ENCODE results near the gene NTNG1. TPM values are rescaled to one million over a fixed set of nuclear protein-coding genes. Genes with fewer than 3 reads are reported as not detected.

Gene NTNG1
- total RNA-seq, 4 donors from 2014 or later: 0.78 to 4.2 (median 2.4) TPM

DNA sequence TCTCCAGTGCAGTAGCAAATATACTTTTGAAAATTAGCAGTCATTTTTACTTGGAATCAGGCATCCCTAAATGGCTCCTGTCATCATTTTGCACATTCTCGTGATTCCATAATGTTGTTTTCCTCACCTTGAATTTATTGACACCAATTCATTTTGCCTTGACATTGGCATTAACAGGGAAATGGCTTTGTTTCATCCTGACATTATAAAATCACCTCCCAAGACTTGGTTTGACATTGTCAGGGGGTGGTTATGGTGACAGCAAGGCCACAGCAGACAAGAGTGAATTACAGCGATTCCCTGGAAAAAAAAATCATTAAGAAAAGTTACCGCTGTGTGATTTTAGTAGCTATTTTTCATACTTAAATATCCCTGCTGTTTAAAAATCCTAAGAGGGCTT lies 327.0 kb downstream of the NTNG1 start:
- TF ChIP-seq, protein P1, sequence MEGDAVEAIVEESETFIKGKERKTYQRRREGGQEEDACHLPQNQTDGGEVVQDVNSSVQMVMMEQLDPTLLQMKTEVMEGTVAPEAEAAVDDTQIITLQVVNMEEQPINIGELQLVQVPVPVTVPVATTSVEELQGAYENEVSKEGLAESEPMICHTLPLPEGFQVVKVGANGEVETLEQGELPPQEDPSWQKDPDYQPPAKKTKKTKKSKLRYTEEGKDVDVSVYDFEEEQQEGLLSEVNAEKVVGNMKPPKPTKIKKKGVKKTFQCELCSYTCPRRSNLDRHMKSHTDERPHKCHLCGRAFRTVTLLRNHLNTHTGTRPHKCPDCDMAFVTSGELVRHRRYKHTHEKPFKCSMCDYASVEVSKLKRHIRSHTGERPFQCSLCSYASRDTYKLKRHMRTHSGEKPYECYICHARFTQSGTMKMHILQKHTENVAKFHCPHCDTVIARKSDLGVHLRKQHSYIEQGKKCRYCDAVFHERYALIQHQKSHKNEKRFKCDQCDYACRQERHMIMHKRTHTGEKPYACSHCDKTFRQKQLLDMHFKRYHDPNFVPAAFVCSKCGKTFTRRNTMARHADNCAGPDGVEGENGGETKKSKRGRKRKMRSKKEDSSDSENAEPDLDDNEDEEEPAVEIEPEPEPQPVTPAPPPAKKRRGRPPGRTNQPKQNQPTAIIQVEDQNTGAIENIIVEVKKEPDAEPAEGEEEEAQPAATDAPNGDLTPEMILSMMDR (IDR thresholded peaks at IDR 0.05): no peak
- TF ChIP-seq EP300 (IDR thresholded peaks at IDR 0.05) (no peak), POLR2AphosphoS5 (IDR thresholded peaks at IDR 0.05) (no peak), POLR2A (IDR thresholded peaks at IDR 0.05; ENCODE audit: low read depth) (no peak)
- Histone ChIP-seq H3K27me3 (no peaks in the 10 kb centered on the region), H3K36me3 (no peaks in the 10 kb centered on the region), H3K27ac (replicated peaks in 1 of 4) (no peak overlapping the region), H3K4me1 (no peaks in the 10 kb centered on the region), H3K9me3 (no peaks in the 10 kb centered on the region), H3K4me3 (no peak overlapping the region)
- 67% methylated on average over 3 of the region's 3 CpGs for WGBS
- no peak for DNase-seq (ENCODE audit: extremely low spot score)
- intact Hi-C loops (cut with DNase I): no loop called here

- Histone ChIP-seq H3K4me3 (no peak overlapping the region), H3K9me3 (no peaks in the 10 kb centered on the region), H3K27me3 (no peaks in the 10 kb centered on the region), H3K36me3 (no peaks in the 10 kb centered on the region), H3K4me1 (no peaks in the 10 kb centered on the region), H3K27ac (replicated peaks in 1 of 4) (no peak overlapping the region)
- no peak for TF ChIP-seq EP300 (IDR thresholded peaks at IDR 0.05)
- 87% methylated on average over 2 of the region's 2 CpGs for WGBS
- DNase-seq (ENCODE audit: extremely low spot score): no peak
- intact Hi-C loops (cut with DNase I): no loop called here
Measured at GRCh38 chr1:107473065-107473464, 332.2 kb downstream of the NTNG1 start.

- WGBS: 53% methylated on average over 1 of the region's 1 CpG
- Histone ChIP-seq H3K36me3 (no peaks in the 10 kb centered on the region), H3K27ac (replicated peaks in 1 of 4) (no peak overlapping the region), H3K4me1 (peaks cover 0 to 2% (median 0%) of the 10 kb centered on the region in 4 donors), H3K27me3 (no peaks in the 10 kb centered on the region), H3K9me3 (no peaks in the 10 kb centered on the region), H3K4me3 (no peak overlapping the region)
- DNase-seq (ENCODE audit: extremely low spot score): no peak
- intact Hi-C loops (cut with DNase I): no loop called here
- TF ChIP-seq EP300 (IDR thresholded peaks at IDR 0.05): no peak
- TF ChIP-seq, protein P1 (IDR thresholded peaks at IDR 0.05): no peak
- no peak for TF ChIP-seq POLR2AphosphoS5 (IDR thresholded peaks at IDR 0.05)
- TF ChIP-seq POLR2A (IDR thresholded peaks at IDR 0.05; ENCODE audit: low read depth): no peak
Measured at GRCh38 chr1:107474877-107475612, 334.2 kb downstream of the NTNG1 start.

DNA sequence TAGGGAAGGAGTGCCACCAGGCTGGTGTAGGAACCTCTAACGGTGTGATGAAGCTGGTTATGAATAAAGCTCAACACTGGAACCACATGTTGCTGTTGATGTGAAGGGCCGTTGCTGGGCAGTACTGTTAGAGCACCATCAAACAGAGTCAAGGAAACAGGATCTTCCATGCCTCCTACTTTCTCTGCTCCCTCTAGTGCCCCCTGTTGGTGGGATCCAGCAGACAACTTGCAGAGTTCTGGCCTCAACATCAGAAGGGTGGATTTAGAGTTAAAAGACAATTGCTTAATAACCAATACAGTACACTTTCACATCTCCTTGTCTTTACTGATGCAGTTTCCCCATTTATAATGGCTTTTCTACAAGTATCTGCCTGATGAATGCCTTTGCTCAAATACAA lies 336.4 kb downstream of the NTNG1 start:
- no peaks in the 10 kb centered on the region for H3K36me3 ChIP-seq
- H3K4me1 ChIP-seq: peaks cover 0 to 24% (median 19%) of the 10 kb centered on the region in 4 donors
- 88% methylated on average over 2 of the region's 2 CpGs for WGBS
- no peaks in the 10 kb centered on the region for H3K27me3 ChIP-seq
- intact Hi-C loops (cut with DNase I): no loop called here
- DNase-seq (ENCODE audit: extremely low spot score): no peak
- TF ChIP-seq POLR2A (IDR thresholded peaks at IDR 0.05; ENCODE audit: low read depth) (no peak), POLR2AphosphoS5 (IDR thresholded peaks at IDR 0.05) (no peak), EP300 (IDR thresholded peaks at IDR 0.05) (no peak)
- TF ChIP-seq, protein P1 (IDR thresholded peaks at IDR 0.05): no peak
- no peaks in the 10 kb centered on the region for H3K9me3 ChIP-seq
- H3K27ac ChIP-seq (replicated peaks in 1 of 4): no peak overlapping the region
- no peak overlapping the region for H3K4me3 ChIP-seq

GRCh38 chr1:107479865-107480350 lies 339.1 kb downstream of the NTNG1 start:
- Histone ChIP-seq H3K4me3 (peak overlapping the region in 1 of 4 donors; percentile 36), H3K27ac (replicated peaks in 1 of 4) (no peak overlapping the region), H3K9me3 (no peaks in the 10 kb centered on the region), H3K36me3 (no peaks in the 10 kb centered on the region), H3K4me1 (peaks cover 0 to 28% (median 19%) of the 10 kb centered on the region in 4 donors), H3K27me3 (no peaks in the 10 kb centered on the region)
- no peak for DNase-seq (ENCODE audit: extremely low spot score)
- TF ChIP-seq EP300 (IDR thresholded peaks at IDR 0.05): no peak
- TF ChIP-seq POLR2AphosphoS5 (IDR thresholded peaks at IDR 0.05): no peak
- TF ChIP-seq, protein P1 (IDR thresholded peaks at IDR 0.05): no peak
- TF ChIP-seq POLR2A (IDR thresholded peaks at IDR 0.05; ENCODE audit: low read depth): no peak
- intact Hi-C loops (cut with DNase I): no loop called here
- 86% methylated on average over 11 of the region's 11 CpGs for WGBS

Data from esophagus muscularis mucosa (tissue), 4 donors.